MCF 10A (cell line): Measurements from ENCODE around the gene PTPRO. TPM values are rescaled to one million over a fixed set of nuclear protein-coding genes. Genes with fewer than 3 reads are reported as not detected.

Experiments
- BruUV-seq: library from RNA; stranded (reverse); fragments of 400-500 nt; replicated peaks from 2 replicates; lab custom pipeline; 2021; lab: Mats Ljungman, UMichigan
- CTCF ChIA-PET: fragments of 300-600 bp; sonication (Branson Sonifier 250); formaldehyde crosslinking; extraction: SDS; loops from one replicate; lab custom pipeline; 2021; ENCODE audit warnings: antibody characterized with exemption, inconsistent platforms; lab: Yijun Ruan, JAX
- POLR2A ChIA-PET: fragments of 300-600, 350-650 bp; sonication (Branson Sonifier 250); formaldehyde crosslinking; extraction: SDS; loops from one replicate; lab custom pipeline; 2020; ENCODE audit warnings: antibody characterized with exemption, inconsistent platforms; lab: Yijun Ruan, JAX
- DNase-seq: peaks from one replicate; pipeline ENCODE4 v3.0.0-alpha.2; 2018; ENCODE audit not compliant: unreplicated experiment
- H3K27ac Mint-ChIP-seq: one replicate; pipeline ENCODE4 v1.8.0; 2022; ENCODE audit warnings: mild to moderate bottlenecking, low read depth, mixed read lengths; ENCODE audit not compliant: unreplicated experiment
- H3K27me3 Mint-ChIP-seq: one replicate; pipeline ENCODE4 v1.8.0; 2022; ENCODE audit warnings: mixed read lengths; ENCODE audit not compliant: insufficient read depth, unreplicated experiment
- H3K36me3 Mint-ChIP-seq: one replicate; pipeline ENCODE4 v1.8.0; 2022; ENCODE audit warnings: mild to moderate bottlenecking, moderate library complexity, mixed read lengths; ENCODE audit not compliant: insufficient read depth, unreplicated experiment
- H3K4me1 Mint-ChIP-seq: one replicate; pipeline ENCODE4 v1.8.0; 2022; ENCODE audit warnings: mixed read lengths; ENCODE audit not compliant: insufficient read depth, unreplicated experiment
- H3K4me3 Mint-ChIP-seq: one replicate; pipeline ENCODE4 v1.8.0; 2022; ENCODE audit warnings: mild to moderate bottlenecking, moderate library complexity, mixed read lengths; ENCODE audit not compliant: unreplicated experiment
- H3K9me3 Mint-ChIP-seq: one replicate; pipeline ENCODE4 v1.8.0; 2022; ENCODE audit warnings: mixed read lengths; ENCODE audit not compliant: unreplicated experiment
- intact Hi-C: fragments of 100-400 bp; cut with micrococcal nuclease; formaldehyde crosslinking; loops from 2 replicates; pipeline ENCODE4 v1.14.1; 2022
- total RNA-seq: library from RNA; stranded (reverse); gene quantifications from 2 replicates; pipeline ENCODE4 v1.2.3, GENCODE V29; 2022
- TF ChIP-seq, protein P1 (sequence below): fragments of 200-600 bp; IDR thresholded peaks from one replicate; pipeline ENCODE4 v1.8.0; 2022; ENCODE audit warnings: antibody characterized with exemption, mild to moderate bottlenecking; ENCODE audit not compliant: unreplicated experiment

Gene PTPRO
- total RNA-seq, 1 experiment from 2014 or later: 2.2 TPM

DNA sequence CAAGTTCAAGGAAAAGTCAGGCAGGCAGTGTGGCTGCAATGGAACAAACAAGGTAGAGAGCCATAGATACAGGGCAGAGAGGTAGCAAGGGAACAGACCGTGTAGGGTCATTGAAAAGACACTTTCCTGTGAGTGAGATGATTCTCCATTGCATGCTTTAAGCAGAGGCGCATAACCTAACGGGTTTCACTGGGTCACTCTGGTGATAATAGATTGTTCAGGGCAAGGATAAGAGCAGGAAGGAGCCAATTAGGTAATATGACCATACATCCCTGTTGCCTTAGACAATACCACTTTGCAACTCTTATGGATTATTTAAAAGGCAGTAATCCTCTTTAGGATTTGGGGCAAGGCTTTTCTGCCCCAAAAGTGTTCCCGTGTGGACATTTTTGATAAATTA lies 214.1 kb downstream of the PTPRO start:
- CTCF ChIA-PET: interaction anchor here (0.8 to 12.2 kb wide), 3 partner anchors 12 to 267 kb away, joined by 4 to 218 read pairs (median 4); no protein-coding TSS in a partner anchor
- Mint-ChIP-seq H3K27me3 (no peaks in the 10 kb centered on the region), H3K4me1 (peaks cover 21% of the 10 kb centered on the region), H3K36me3 (no peaks in the 10 kb centered on the region), H3K4me3 (no peak overlapping the region), H3K27ac (no peak overlapping the region), H3K9me3 (no peaks in the 10 kb centered on the region)
- TF ChIP-seq, protein P1, sequence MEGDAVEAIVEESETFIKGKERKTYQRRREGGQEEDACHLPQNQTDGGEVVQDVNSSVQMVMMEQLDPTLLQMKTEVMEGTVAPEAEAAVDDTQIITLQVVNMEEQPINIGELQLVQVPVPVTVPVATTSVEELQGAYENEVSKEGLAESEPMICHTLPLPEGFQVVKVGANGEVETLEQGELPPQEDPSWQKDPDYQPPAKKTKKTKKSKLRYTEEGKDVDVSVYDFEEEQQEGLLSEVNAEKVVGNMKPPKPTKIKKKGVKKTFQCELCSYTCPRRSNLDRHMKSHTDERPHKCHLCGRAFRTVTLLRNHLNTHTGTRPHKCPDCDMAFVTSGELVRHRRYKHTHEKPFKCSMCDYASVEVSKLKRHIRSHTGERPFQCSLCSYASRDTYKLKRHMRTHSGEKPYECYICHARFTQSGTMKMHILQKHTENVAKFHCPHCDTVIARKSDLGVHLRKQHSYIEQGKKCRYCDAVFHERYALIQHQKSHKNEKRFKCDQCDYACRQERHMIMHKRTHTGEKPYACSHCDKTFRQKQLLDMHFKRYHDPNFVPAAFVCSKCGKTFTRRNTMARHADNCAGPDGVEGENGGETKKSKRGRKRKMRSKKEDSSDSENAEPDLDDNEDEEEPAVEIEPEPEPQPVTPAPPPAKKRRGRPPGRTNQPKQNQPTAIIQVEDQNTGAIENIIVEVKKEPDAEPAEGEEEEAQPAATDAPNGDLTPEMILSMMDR: no peak
- no TSS peak for BruUV-seq
- DNase-seq: no peak
- POLR2A ChIA-PET: interaction anchor here (1.0 kb wide), 1 partner anchor 49 kb away, joined by 3 read pairs; no protein-coding TSS in a partner anchor
- intact Hi-C loops: no loop called here

- no peak overlapping the region for H3K27ac Mint-ChIP-seq
- H3K4me3 Mint-ChIP-seq: no peak overlapping the region
- intact Hi-C loops: no loop called here
- no TSS peak for BruUV-seq
- DNase-seq: no peak
- CTCF ChIA-PET: interaction anchor here (0.6 to 0.8 kb wide), 2 partner anchors 46 to 342 kb away, joined by 3 read pairs; no protein-coding TSS in a partner anchor
- H3K9me3 Mint-ChIP-seq: no peaks in the 10 kb centered on the region
- no peaks in the 10 kb centered on the region for H3K27me3 Mint-ChIP-seq
- POLR2A ChIA-PET: interaction anchor here (0.7 kb wide), 1 partner anchor 13 kb away, joined by 4 read pairs; no protein-coding TSS in a partner anchor
- no peaks in the 10 kb centered on the region for H3K36me3 Mint-ChIP-seq
- TF ChIP-seq, protein P1: no peak
- H3K4me1 Mint-ChIP-seq: peaks cover 18% of the 10 kb centered on the region
Observed at GRCh38 chr12:15538881-15539280, 216.6 kb downstream of the PTPRO start.

DNA sequence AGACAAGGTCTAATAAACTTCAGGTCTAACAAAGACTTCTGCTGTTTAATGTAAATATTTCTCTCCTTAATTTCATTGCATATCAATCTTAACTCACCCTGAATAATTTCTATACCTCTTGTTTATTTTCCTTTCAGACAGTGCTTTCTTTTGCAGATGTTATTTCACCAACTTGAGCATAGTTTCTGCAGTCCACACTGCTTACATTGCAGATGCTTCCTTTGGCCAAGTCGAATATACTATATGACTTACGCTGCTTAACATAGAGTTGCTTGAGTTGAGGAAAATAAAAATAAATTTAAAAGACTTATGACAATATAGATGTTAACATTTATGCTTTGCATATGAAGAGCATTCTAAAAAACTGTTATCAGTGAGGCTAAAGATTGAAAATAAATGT lies 217.7 kb downstream of the PTPRO start:
- ChIA-PET POLR2A (no interaction called here), CTCF (interaction anchor here (0.6 to 1.5 kb wide), 6 partner anchors 7 to 1174 kb away, joined by 3 to 4 read pairs (median 3); partner anchors contain the start of gene ATF7IP)
- no TSS peak for BruUV-seq
- H3K27me3 Mint-ChIP-seq: no peaks in the 10 kb centered on the region
- no peaks in the 10 kb centered on the region for H3K36me3 Mint-ChIP-seq
- DNase-seq: no peak
- H3K27ac Mint-ChIP-seq: no peak overlapping the region
- intact Hi-C loops: no loop called here
- no peaks in the 10 kb centered on the region for H3K9me3 Mint-ChIP-seq
- peaks cover 18% of the 10 kb centered on the region for H3K4me1 Mint-ChIP-seq
- TF ChIP-seq, protein P1: no peak
- no peak overlapping the region for H3K4me3 Mint-ChIP-seq

GRCh38 chr12:15540469-15540872 lies 218.2 kb downstream of the PTPRO start:
- no peak overlapping the region for H3K4me3 Mint-ChIP-seq
- no TSS peak for BruUV-seq
- peak; percentile 12 for DNase-seq
- no peaks in the 10 kb centered on the region for H3K27me3 Mint-ChIP-seq
- ChIA-PET POLR2A (no interaction called here), CTCF (interaction anchor here (0.5 to 1.5 kb wide), 6 partner anchors 8 to 1217 kb away, joined by 3 to 4 read pairs (median 3); no protein-coding TSS in a partner anchor)
- TF ChIP-seq, protein P1: no peak
- H3K4me1 Mint-ChIP-seq: peaks cover 18% of the 10 kb centered on the region
- no peaks in the 10 kb centered on the region for H3K9me3 Mint-ChIP-seq
- H3K36me3 Mint-ChIP-seq: no peaks in the 10 kb centered on the region
- no peak overlapping the region for H3K27ac Mint-ChIP-seq
- intact Hi-C loops: no loop called here
